H1 (cell line): ENCODE results near the gene SRI. TPM values are rescaled to one million over a fixed set of nuclear protein-coding genes. Genes with fewer than 3 reads are reported as not detected.

ENCODE experiments used
- CTCF ChIA-PET: fragments of 300-600 bp; sonication (Branson Sonifier 250); formaldehyde crosslinking; loops from one replicate; lab custom pipeline; 2021; ENCODE audit not compliant: partially characterized antibody; lab: Charles Lee
- POLR2A ChIA-PET: fragments of 300-600 bp; sonication (Branson Sonifier 250); formaldehyde crosslinking; loops from one replicate; lab custom pipeline; 2021; ENCODE audit warnings: inconsistent platforms; ENCODE audit not compliant: partially characterized antibody; lab: Charles Lee
- DNase-seq, 2 experiments: peaks; one replicate each; pipeline versions ENCODE4 v3.0.0 to v3.0.0-alpha.2; 2010 to 2022; ENCODE audit warnings: low spot score in 2 of 2, low read depth in 1 of 2, mixed read lengths in 1 of 2
- FAIRE-seq: peaks from 2 replicates; lab custom pipeline; 2011; peaks lifted over from hg19 to GRCh38; lab: Jason Lieb, UNC
- H2AFZ ChIP-seq: 2 replicates; pipeline ENCODE4 v1.8.1; 2012; ENCODE audit warnings: low read length, inconsistent platforms
- H2AK5ac ChIP-seq: 2 replicates; pipeline ENCODE4 v1.6.1; 2013; ENCODE audit warnings: low read depth, low read length
- H2BK120ac ChIP-seq: replicated peaks from 2 replicates; pipeline ENCODE3; 2013; ENCODE audit warnings: low read depth, low read length, inconsistent platforms
- H2BK12ac ChIP-seq: 2 replicates; pipeline ENCODE4 v1.6.1; 2013; ENCODE audit warnings: low read depth, low read length
- H2BK15ac ChIP-seq: 2 replicates; pipeline ENCODE4 v1.6.1; 2013; ENCODE audit warnings: low read length
- H2BK20ac ChIP-seq: 2 replicates; pipeline ENCODE4 v1.6.1; 2013; ENCODE audit warnings: low read length
- H2BK5ac ChIP-seq: 2 replicates; pipeline ENCODE4 v1.6.1; 2013; ENCODE audit warnings: low read depth, low read length
- H3K14ac ChIP-seq: 2 replicates; pipeline ENCODE4 v1.6.1; 2013; ENCODE audit warnings: inconsistent platforms; ENCODE audit not compliant: insufficient read length
- H3K18ac ChIP-seq: 2 replicates; pipeline ENCODE4 v1.6.1; 2013; ENCODE audit warnings: low read length; ENCODE audit errors: extremely low read depth
- H3K23ac ChIP-seq: 2 replicates; pipeline ENCODE4 v1.6.1; 2013; ENCODE audit warnings: inconsistent platforms; ENCODE audit not compliant: insufficient read length
- H3K23me2 ChIP-seq: 2 replicates; pipeline ENCODE4 v1.6.1; 2013; ENCODE audit warnings: low read depth, low read length
- H3K27ac ChIP-seq: 2 replicates; pipeline ENCODE4 v1.6.1; 2011; ENCODE audit warnings: low read depth, low read length, inconsistent platforms
- H3K27me3 ChIP-seq, 4 experiments: replicated peaks in 1 of 4; 1 replicate in 1 of 4; 2 replicates in 3 of 4; pipeline versions ENCODE4 v1.6.1 to v1.8.1; 2011 to 2013; ENCODE audit warnings: low read length in 3 of 4, mild to moderate bottlenecking in 3 of 4, inconsistent platforms in 2 of 4, mixed read lengths in 2 of 4, moderate library complexity in 1 of 4; ENCODE audit not compliant: control insufficient read depth in 3 of 4, insufficient read depth in 3 of 4; ENCODE audit errors: extremely low read depth in 1 of 4
- H3K36me3 ChIP-seq, 4 experiments: 2 replicates each; pipeline versions ENCODE4 v1.6.1 to v1.8.1; 2011 to 2013; ENCODE audit warnings: mild to moderate bottlenecking in 4 of 4, low read length in 3 of 4, moderate library complexity in 2 of 4, control low read depth in 1 of 4, inconsistent platforms in 1 of 4; ENCODE audit not compliant: insufficient read depth in 4 of 4, control insufficient read depth in 2 of 4
- H3K4ac ChIP-seq: replicated peaks from 2 replicates; pipeline ENCODE3; 2013; ENCODE audit warnings: low read length, low read depth, mixed read lengths, inconsistent platforms; ENCODE audit not compliant: insufficient read length
- H3K4me1 ChIP-seq, 4 experiments: replicated peaks in 1 of 4; 1 replicate in 1 of 4; 2 replicates in 3 of 4; pipeline versions ENCODE4 v1.6.1 to v1.8.1; 2011 to 2013; ENCODE audit warnings: low read length in 3 of 4, inconsistent platforms in 2 of 4, mixed read lengths in 1 of 4; ENCODE audit not compliant: insufficient read depth in 4 of 4, control insufficient read depth in 3 of 4
- H3K4me2 ChIP-seq, 2 experiments: 2 replicates each; pipeline versions ENCODE4 v1.6.1 to v1.8.1; 2011 to 2013; ENCODE audit warnings: low read depth in 2 of 2, low read length in 2 of 2, control low read depth in 1 of 2, inconsistent platforms in 1 of 2, mild to moderate bottlenecking in 1 of 2; ENCODE audit not compliant: insufficient read depth in 1 of 2
- H3K4me3 ChIP-seq, 4 experiments: fragments of 200-600, 300-600 bp in 1 of 4; sonication (generic), shearing (Covaris generic), sonication (Bioruptor Twin) in 1 of 4; 2 replicates each; pipeline versions ENCODE4 v1.5.1 to v1.8.1; 2011 to 2016; ENCODE audit warnings: low read length in 4 of 4, low read depth in 3 of 4, control low read depth in 2 of 4, inconsistent platforms in 2 of 4, mild to moderate bottlenecking in 2 of 4, mixed read lengths in 1 of 4, moderate library complexity in 1 of 4; ENCODE audit not compliant: insufficient read depth in 2 of 4; ENCODE audit errors: extremely low read depth in 1 of 4
- H3K56ac ChIP-seq: replicated peaks from 2 replicates; pipeline ENCODE3; 2013; ENCODE audit warnings: low read depth, mild to moderate bottlenecking, mixed read lengths, low read length, inconsistent platforms; ENCODE audit not compliant: insufficient read length
- H3K79me1 ChIP-seq: 2 replicates; pipeline ENCODE4 v1.6.1; 2013; ENCODE audit warnings: low read depth, low read length, control low read depth
- H3K79me2 ChIP-seq, 2 experiments: 2 replicates each; pipeline versions ENCODE4 v1.6.1 to v1.8.1; 2012 to 2013; ENCODE audit warnings: low read length in 2 of 2, mild to moderate bottlenecking in 2 of 2, inconsistent platforms in 1 of 2; ENCODE audit not compliant: insufficient read depth in 2 of 2, control insufficient read depth in 1 of 2
- H3K9ac ChIP-seq, 4 experiments: replicated peaks in 1 of 4; 1 replicate in 1 of 4; 2 replicates in 3 of 4; pipeline versions ENCODE4 v1.6.1 to v1.8.1; 2011 to 2013; ENCODE audit warnings: low read depth in 3 of 4, low read length in 3 of 4, control low read depth in 2 of 4, mild to moderate bottlenecking in 2 of 4, moderate library complexity in 2 of 4, inconsistent platforms in 1 of 4; ENCODE audit errors: extremely low read depth in 1 of 4
- H3K9me3 ChIP-seq, 2 experiments: 2 replicates each; pipeline versions ENCODE4 v1.6.1 to v1.8.1; 2012 to 2013; ENCODE audit warnings: mild to moderate bottlenecking in 2 of 2, moderate library complexity in 2 of 2, control low read depth in 1 of 2, inconsistent platforms in 1 of 2, low read depth in 1 of 2, low read length in 1 of 2, mixed read lengths in 1 of 2; ENCODE audit not compliant: insufficient read depth in 2 of 2
- H4K20me1 ChIP-seq, 2 experiments: replicated peaks in 1 of 2; 2 replicates each; pipeline versions ENCODE3 to v1.8.1; 2011 to 2013; ENCODE audit warnings: inconsistent platforms in 2 of 2, low read length in 2 of 2, mild to moderate bottlenecking in 1 of 2; ENCODE audit not compliant: insufficient read depth in 2 of 2, control insufficient read depth in 1 of 2
- H4K5ac ChIP-seq: 2 replicates; pipeline ENCODE4 v1.6.1; 2013; ENCODE audit warnings: low read length, low read depth, mixed read lengths, inconsistent platforms; ENCODE audit not compliant: insufficient read length
- H4K8ac ChIP-seq: 2 replicates; pipeline ENCODE4 v1.8.0; 2013; ENCODE audit warnings: mild to moderate bottlenecking, moderate library complexity, low read length, inconsistent platforms; ENCODE audit not compliant: insufficient read depth; ENCODE audit errors: extremely low read depth
- H4K91ac ChIP-seq: replicated peaks from 2 replicates; pipeline ENCODE3; 2013; ENCODE audit warnings: low read length, mixed read lengths, inconsistent platforms; ENCODE audit not compliant: insufficient read length
- RBBP5 ChIP-seq: IDR thresholded peaks from 2 replicates; pipeline ENCODE4 v1.7.1; 2012; ENCODE audit warnings: low read depth, mild to moderate bottlenecking, inconsistent platforms, low read length, moderate library complexity, borderline replicate concordance
- RNF2 ChIP-seq: fragments of 200-900, 300-1000 bp; sonication (generic); IDR thresholded peaks from 2 replicates; pipeline ENCODE4 v1.7.1; 2016; ENCODE audit warnings: borderline replicate concordance, low read depth, mild to moderate bottlenecking, antibody characterized with exemption, low read length; ENCODE audit not compliant: poor library complexity, severe bottlenecking; ENCODE audit errors: missing control alignments
- WGBS, 2 experiments: shearing (Covaris generic) in 1 of 2; methylation state at CpG; one replicate each; pipeline versions ENCODE4 v1.1.6 to v1.1.7; 2013 to 2015; ENCODE audit warnings: low lambda C conversion rate in 2 of 2, mixed read lengths in 2 of 2, inconsistent platforms in 1 of 2, low coverage in 1 of 2, missing lambda C conversion rate in 1 of 2; ENCODE audit not compliant: insufficient replicate concordance in 2 of 2, insufficient coverage in 1 of 2, insufficient read length in 1 of 2; ENCODE audit errors: extremely low coverage in 1 of 2, missing lambda C conversion rate in 1 of 2; 5-methylcytosine and 5-hydroxymethylcytosine counted together
- polyA plus RNA-seq, 7 experiments: library from polyadenylated mRNA; depleted of rRNA in 3 of 7; stranded (reverse) in 5 of 7; unstranded in 2 of 7; fragments of >200 nt in 5 of 7; fragments of 200-250 nt in 2 of 7; gene quantifications; 1 replicate in 5 of 7; 2 replicates in 1 of 7; 4 replicates in 1 of 7; pipeline versions ENCODE4 v1.2.1 to v1.2.3, GENCODE V29; 2011 to 2013; ENCODE audit warnings: missing spikeins in 2 of 7, mixed read lengths in 2 of 7
- total RNA-seq: library from RNA; stranded (reverse); fragmentation: NEBNext Ultra II Directional; extraction: Animal tissue kit (Norgen Biotek cat#: 25700); gene quantifications from 2 replicates; pipeline ENCODE4 v1.2.1, GENCODE V29; 2021

SRI gene
- total and polyA plus RNA-seq, 2 of the 8 experiments (the other 6 are each of a cell fraction or from before 2014, with no cell fraction given), result 118 to 170 TPM

DNA sequence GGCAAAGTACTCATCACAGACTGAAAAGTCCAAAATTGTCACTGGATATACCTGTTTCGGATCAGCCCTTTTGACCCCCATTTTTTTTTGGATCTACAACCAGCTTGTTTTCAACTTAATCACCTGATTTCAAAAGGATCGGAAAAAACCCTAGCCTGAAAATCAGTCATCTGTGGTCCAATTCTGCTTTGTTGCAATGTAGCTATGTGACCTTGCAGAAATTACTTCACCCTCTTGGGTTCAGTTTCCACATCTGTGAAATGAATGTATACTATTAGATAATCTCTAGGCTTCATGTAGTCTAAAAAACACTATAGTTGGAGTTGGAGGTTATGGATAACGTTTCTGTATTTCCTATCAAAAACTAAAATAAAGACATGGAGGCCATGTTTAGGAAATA, 49.7 kb upstream of the SRI start:
- Histone ChIP-seq H3K4ac (no peak overlapping the region), H3K9me3 (no peaks in the 10 kb centered on the region), H3K23me2 (no peaks in the 10 kb centered on the region; the same call in 1 of the 2 replicates), H3K9ac (no peak overlapping the region), H3K4me1 (no peaks in the 10 kb centered on the region), H2BK5ac (no peak overlapping the region), H4K20me1 (no peaks in the 10 kb centered on the region), H3K27me3 (peaks cover 0 to 1% (median 0%) of the 10 kb centered on the region in 4 experiments; a peak in 1 of 7 replicates), H2BK120ac (no peak overlapping the region), H3K23ac (no peak overlapping the region), H3K14ac (no peak overlapping the region), H2AK5ac (no peak overlapping the region), H3K4me3 (no peak overlapping the region), H3K79me2 (no peaks in the 10 kb centered on the region), H3K4me2 (no peak overlapping the region), H2BK12ac (no peak overlapping the region), H3K56ac (no peak overlapping the region), H4K91ac (no peak overlapping the region), H3K27ac (no peak overlapping the region), H2BK15ac (no peak overlapping the region), H3K18ac (no peak overlapping the region), H3K79me1 (no peaks in the 10 kb centered on the region), H4K8ac (no peak overlapping the region), H2BK20ac (no peak overlapping the region), H2AFZ (no peak overlapping the region), H3K36me3 (no peaks in the 10 kb centered on the region), H4K5ac (no peak overlapping the region)
- 91% methylated on average over 3 of the region's 3 CpGs; no CpG with 5 or more reads in 1 of the 2 experiments for WGBS, 2 experiments
- FAIRE-seq, result no peak
- POLR2A ChIA-PET, result no interaction called here
- DNase-seq, result no peak
- CTCF ChIA-PET, result no interaction called here
- TF ChIP-seq RBBP5 (no peak), RNF2 (no peak)
